Progenitor cell of endocrine pancreas (in vitro differentiated cells): ENCODE results near the gene SPAG4. TPM values are rescaled to one million over a fixed set of nuclear protein-coding genes. Genes with fewer than 3 reads are reported as not detected.

ENCODE experiments used
- DNase-seq: peaks from one replicate; pipeline ENCODE4 v3.0.0; 2021; ENCODE audit warnings: low spot score; ENCODE audit not compliant: unreplicated experiment
- H3K27ac Mint-ChIP-seq: 2 replicates; pipeline ENCODE4 v1.8.0; 2021; ENCODE audit warnings: mild to moderate bottlenecking, moderate library complexity, mixed read lengths
- H3K27me3 Mint-ChIP-seq: 2 replicates; pipeline ENCODE4 v1.8.0; 2021; ENCODE audit warnings: mixed read lengths
- H3K36me3 Mint-ChIP-seq: 2 replicates; pipeline ENCODE4 v1.8.0; 2022; ENCODE audit warnings: mixed read lengths; ENCODE audit not compliant: insufficient read depth
- H3K4me1 Mint-ChIP-seq: 2 replicates; pipeline ENCODE4 v1.8.0; 2021; ENCODE audit warnings: low read depth, mixed read lengths
- H3K4me3 Mint-ChIP-seq: 2 replicates; pipeline ENCODE4 v1.8.0; 2021; ENCODE audit warnings: low read depth, mild to moderate bottlenecking, moderate library complexity, mixed read lengths
- H3K9me3 Mint-ChIP-seq: 2 replicates; pipeline ENCODE4 v1.8.0; 2021; ENCODE audit warnings: low read depth, mixed read lengths
- CTCF ChIP-seq: fragments of 200-600 bp; sonication (generic); IDR thresholded peaks from one replicate; pipeline ENCODE4 v1.5.0; 2021; ENCODE audit warnings: antibody characterized with exemption, mild to moderate bottlenecking; ENCODE audit not compliant: unreplicated experiment
- total RNA-seq: library from RNA; stranded (reverse); gene quantifications from 2 replicates; pipeline ENCODE4 v1.2.1, GENCODE V29; 2021

The SPAG4 gene
- total RNA-seq, 1 donor from 2014 or later = 1.1 TPM

DNA sequence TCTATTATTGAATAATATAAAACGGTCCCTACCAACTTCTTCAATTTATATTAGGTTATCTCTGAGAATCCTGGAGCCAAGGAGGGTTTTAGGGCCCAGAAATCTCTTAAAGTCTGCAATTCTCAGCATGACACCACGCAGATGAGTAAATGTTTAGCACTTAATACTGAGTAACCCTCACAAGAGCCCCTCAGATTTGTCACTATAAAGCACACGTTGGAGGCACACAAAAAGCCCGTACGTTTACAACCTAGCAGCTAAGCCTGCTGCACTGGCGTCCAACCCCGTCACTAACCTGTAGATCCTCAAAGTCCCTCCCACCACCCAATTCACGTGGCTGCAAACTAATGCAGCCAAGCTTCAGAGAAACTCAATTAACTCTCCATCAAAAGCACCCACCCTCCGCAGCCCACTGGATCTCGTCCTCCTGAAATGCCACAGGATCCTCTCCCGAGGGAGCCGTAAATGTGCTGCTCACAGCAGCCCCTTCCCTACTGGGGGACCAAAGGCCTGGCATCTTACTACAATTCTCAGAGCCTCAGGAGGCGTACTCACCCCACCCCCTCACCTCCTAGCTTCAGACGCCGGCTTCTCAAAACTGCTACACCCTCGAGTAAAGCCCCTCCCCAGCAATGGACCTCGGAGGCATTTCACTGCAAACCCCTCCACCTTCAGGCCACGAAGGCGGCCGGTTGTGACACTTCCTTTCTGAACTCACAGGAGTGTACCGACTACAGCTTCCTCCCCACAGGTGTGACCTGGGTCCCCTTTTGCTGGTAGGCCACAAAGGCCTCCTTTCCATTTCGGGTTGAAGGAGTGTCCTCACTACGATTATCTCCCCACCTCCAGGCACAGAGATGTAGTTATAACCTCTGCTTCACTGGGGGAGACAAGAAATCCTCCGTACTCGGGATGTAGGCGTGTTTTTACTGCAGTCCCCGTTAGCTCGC lies 48.2 kb downstream of the SPAG4 start:
- peak overlapping the region; percentile 99 for H3K27ac Mint-ChIP-seq
- peaks cover 43% of the 10 kb centered on the region for H3K4me1 Mint-ChIP-seq
- no peaks in the 10 kb centered on the region for H3K27me3 Mint-ChIP-seq
- no peak for TF ChIP-seq CTCF
- H3K4me3 Mint-ChIP-seq = peak overlapping the region; percentile 96
- no peaks in the 10 kb centered on the region for H3K9me3 Mint-ChIP-seq
- H3K36me3 Mint-ChIP-seq = peaks cover under 1% of the 10 kb centered on the region
- peak; percentile 10 for DNase-seq

GRCh38 chr20:35664466-35665206 lies 49.0 kb downstream of the SPAG4 start, which contains the start of the genes CPNE1 and RBM12:
TSS of gene CPNE1 (minus strand) at chr20:35664900. CDS start at chr20:35632923, 31,977 bp downstream.
TSS of gene RBM12 (minus strand) at chr20:35664900. CDS start at chr20:35655322, 9,578 bp downstream.
- Mint-ChIP-seq H3K27ac (peak within 1 kb of the TSS; percentile 99), H3K36me3 (no peaks in the 10 kb centered on the region), H3K4me3 (peak within 1 kb of the TSS; percentile 96), H3K9me3 (no peaks in the 10 kb centered on the region), H3K4me1 (peaks cover 37% of the 10 kb centered on the region), H3K27me3 (no peaks in the 10 kb centered on the region)
- peak; percentile 87 for DNase-seq
- no peak for TF ChIP-seq CTCF

- Mint-ChIP-seq H3K4me1 (peaks cover 27% of the 10 kb centered on the region), H3K27ac (peak overlapping the region; percentile 56), H3K36me3 (no peaks in the 10 kb centered on the region), H3K4me3 (no peak overlapping the region), H3K27me3 (no peaks in the 10 kb centered on the region), H3K9me3 (no peaks in the 10 kb centered on the region)
- no peak for DNase-seq
- no peak for TF ChIP-seq CTCF
These were observed 50.3 kb downstream of the SPAG4 start for GRCh38 chr20:35665949-35666288.

GRCh38 chr20:35669221-35669620 lies 53.6 kb downstream of the SPAG4 start:
- H3K4me3 Mint-ChIP-seq = no peak overlapping the region
- no peaks in the 10 kb centered on the region for H3K4me1 Mint-ChIP-seq
- H3K27ac Mint-ChIP-seq = no peak overlapping the region
- DNase-seq = no peak
- no peaks in the 10 kb centered on the region for H3K9me3 Mint-ChIP-seq
- TF ChIP-seq CTCF = no peak
- no peaks in the 10 kb centered on the region for H3K27me3 Mint-ChIP-seq
- peaks cover 2% of the 10 kb centered on the region for H3K36me3 Mint-ChIP-seq

DNA sequence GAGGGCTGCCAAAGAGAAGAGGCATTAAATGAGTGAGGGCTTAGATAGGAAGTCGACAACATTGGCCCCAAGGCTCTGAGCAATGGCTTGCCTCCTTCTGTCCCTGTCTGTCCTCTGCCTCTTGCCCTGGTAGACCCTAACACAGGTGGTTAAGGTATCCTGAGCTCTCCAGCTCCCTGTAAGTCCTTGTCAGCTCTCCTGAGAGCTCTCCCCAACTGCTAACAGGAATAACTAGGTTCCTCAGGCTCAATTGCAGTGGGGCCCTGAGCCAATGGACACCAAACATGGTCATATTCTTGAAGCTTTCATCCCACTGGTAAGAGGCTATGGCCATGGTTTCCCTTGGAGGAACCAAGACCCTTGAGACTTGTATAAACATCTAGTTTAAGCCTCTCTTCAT lies 54.1 kb downstream of the SPAG4 start:
- no peak overlapping the region for H3K27ac Mint-ChIP-seq
- H3K4me1 Mint-ChIP-seq = no peaks in the 10 kb centered on the region

More for the DNA sequence above, 54.1 kb downstream of the SPAG4 start:
- Mint-ChIP-seq H3K27me3 (no peaks in the 10 kb centered on the region), H3K4me3 (no peak overlapping the region), H3K36me3 (peaks cover 2% of the 10 kb centered on the region), H3K9me3 (no peaks in the 10 kb centered on the region)
- DNase-seq = no peak
- no peak for TF ChIP-seq CTCF
